ENCODE data around the gene POU2F3.

- no peak for TF ChIP-seq POLR2A (IDR thresholded peaks at IDR 0.05)
- no peak for TF ChIP-seq CTCF (IDR thresholded peaks at IDR 0.05)
- TF ChIP-seq EP300 (IDR thresholded peaks at IDR 0.05): no peak
Measured at GRCh38 chr11:120260616-120261015, 20.7 kb downstream of the POU2F3 start.
